HepG2 (cell line): Measurements from ENCODE around the gene NDUFS6. TPM values are rescaled to one million over a fixed set of nuclear protein-coding genes. Genes with fewer than 3 reads are reported as not detected.

Source experiments
- ASH2L ChIP-seq: fragments of 300-600, 200-600 bp; sonication (generic); IDR thresholded peaks from 2 replicates; pipeline ENCODE4 v1.7.0; 2017; ENCODE audit warnings: low read depth, mild to moderate bottlenecking, moderate library complexity, mixed read lengths, low read length; ENCODE audit not compliant: insufficient read length
- polyA plus RNA-seq, 8 experiments: library from polyadenylated mRNA; depleted of rRNA in 3 of 8; stranded (reverse) in 7 of 8; unstranded in 1 of 8; fragments of >200 nt; fragmentation: Illumina TruSeq in 4 of 8; extraction: Trizol in 4 of 8; gene quantifications; 2 replicates each; pipeline versions ENCODE4 v1.2.1 to v1.2.3, GENCODE V29; 2011 to 2016; ENCODE audit warnings: low read depth in 4 of 8, missing spikeins in 1 of 8, mixed read lengths in 1 of 8; ENCODE audit not compliant: insufficient read depth in 1 of 8
- total RNA-seq, 5 experiments: library from RNA; depleted of rRNA; stranded (reverse); fragments of >200 nt; fragmentation: Illumina TruSeq; extraction: Trizol; gene quantifications; 2 replicates each; pipeline ENCODE4 v1.2.3, GENCODE V29; 2016; ENCODE audit warnings: low read depth in 1 of 5
- TF ChIP-seq, protein P1 (sequence below): sonication (generic); formaldehyde crosslinking; IDR thresholded peaks from 2 replicates; pipeline ENCODE4 v1.5.1; 2020; ENCODE audit warnings: mild to moderate bottlenecking, missing genetic modification reagents, moderate library complexity
- TF ChIP-seq, protein P2 (sequence below): sonication (generic); formaldehyde crosslinking; IDR thresholded peaks from 2 replicates; pipeline ENCODE4 v1.4.0; 2020; ENCODE audit warnings: missing genetic modification reagents, mild to moderate bottlenecking, borderline replicate concordance
- TF ChIP-seq, protein P3 (sequence below): fragments of 450-650 bp; IDR thresholded peaks from 2 replicates; pipeline ENCODE4 v1.6.1; 2017

Gene NDUFS6
- total and polyA plus RNA-seq, 2 of the 13 experiments (the other 11 are each of a cell fraction or from before 2014, with no cell fraction given): 23.7 to 50.4 TPM

DNA sequence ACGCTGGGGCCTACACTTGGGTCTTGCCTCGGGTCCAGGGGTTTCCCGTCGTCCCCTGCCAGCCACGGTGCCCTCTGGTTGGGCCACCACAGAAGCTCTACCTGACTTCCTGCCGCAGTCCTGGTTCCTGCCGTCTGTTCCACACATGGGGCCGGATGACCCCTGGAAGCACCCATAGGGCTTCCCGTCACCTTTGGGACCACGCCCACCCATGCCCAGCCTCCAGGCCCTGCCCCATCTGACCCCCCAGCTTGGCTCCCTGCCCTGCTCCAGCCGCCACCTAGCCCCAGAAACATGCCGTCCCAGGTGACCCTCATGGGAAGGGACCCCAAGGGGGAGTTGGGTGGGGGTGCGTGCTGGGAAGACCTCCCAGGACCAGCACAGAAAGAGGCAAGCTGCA, 15.2 kb upstream of the NDUFS6 start (continued):
- TF ChIP-seq, protein P1, sequence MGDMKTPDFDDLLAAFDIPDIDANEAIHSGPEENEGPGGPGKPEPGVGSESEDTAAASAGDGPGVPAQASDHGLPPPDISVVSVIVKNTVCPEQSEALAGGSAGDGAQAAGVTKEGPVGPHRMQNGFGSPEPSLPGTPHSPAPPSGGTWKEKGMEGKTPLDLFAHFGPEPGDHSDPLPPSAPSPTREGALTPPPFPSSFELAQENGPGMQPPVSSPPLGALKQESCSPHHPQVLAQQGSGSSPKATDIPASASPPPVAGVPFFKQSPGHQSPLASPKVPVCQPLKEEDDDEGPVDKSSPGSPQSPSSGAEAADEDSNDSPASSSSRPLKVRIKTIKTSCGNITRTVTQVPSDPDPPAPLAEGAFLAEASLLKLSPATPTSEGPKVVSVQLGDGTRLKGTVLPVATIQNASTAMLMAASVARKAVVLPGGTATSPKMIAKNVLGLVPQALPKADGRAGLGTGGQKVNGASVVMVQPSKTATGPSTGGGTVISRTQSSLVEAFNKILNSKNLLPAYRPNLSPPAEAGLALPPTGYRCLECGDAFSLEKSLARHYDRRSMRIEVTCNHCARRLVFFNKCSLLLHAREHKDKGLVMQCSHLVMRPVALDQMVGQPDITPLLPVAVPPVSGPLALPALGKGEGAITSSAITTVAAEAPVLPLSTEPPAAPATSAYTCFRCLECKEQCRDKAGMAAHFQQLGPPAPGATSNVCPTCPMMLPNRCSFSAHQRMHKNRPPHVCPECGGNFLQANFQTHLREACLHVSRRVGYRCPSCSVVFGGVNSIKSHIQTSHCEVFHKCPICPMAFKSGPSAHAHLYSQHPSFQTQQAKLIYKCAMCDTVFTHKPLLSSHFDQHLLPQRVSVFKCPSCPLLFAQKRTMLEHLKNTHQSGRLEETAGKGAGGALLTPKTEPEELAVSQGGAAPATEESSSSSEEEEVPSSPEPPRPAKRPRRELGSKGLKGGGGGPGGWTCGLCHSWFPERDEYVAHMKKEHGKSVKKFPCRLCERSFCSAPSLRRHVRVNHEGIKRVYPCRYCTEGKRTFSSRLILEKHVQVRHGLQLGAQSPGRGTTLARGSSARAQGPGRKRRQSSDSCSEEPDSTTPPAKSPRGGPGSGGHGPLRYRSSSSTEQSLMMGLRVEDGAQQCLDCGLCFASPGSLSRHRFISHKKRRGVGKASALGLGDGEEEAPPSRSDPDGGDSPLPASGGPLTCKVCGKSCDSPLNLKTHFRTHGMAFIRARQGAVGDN (CRISPR knock-in tag): no peak
- no peak for TF ChIP-seq ASH2L
- TF ChIP-seq, protein P2, sequence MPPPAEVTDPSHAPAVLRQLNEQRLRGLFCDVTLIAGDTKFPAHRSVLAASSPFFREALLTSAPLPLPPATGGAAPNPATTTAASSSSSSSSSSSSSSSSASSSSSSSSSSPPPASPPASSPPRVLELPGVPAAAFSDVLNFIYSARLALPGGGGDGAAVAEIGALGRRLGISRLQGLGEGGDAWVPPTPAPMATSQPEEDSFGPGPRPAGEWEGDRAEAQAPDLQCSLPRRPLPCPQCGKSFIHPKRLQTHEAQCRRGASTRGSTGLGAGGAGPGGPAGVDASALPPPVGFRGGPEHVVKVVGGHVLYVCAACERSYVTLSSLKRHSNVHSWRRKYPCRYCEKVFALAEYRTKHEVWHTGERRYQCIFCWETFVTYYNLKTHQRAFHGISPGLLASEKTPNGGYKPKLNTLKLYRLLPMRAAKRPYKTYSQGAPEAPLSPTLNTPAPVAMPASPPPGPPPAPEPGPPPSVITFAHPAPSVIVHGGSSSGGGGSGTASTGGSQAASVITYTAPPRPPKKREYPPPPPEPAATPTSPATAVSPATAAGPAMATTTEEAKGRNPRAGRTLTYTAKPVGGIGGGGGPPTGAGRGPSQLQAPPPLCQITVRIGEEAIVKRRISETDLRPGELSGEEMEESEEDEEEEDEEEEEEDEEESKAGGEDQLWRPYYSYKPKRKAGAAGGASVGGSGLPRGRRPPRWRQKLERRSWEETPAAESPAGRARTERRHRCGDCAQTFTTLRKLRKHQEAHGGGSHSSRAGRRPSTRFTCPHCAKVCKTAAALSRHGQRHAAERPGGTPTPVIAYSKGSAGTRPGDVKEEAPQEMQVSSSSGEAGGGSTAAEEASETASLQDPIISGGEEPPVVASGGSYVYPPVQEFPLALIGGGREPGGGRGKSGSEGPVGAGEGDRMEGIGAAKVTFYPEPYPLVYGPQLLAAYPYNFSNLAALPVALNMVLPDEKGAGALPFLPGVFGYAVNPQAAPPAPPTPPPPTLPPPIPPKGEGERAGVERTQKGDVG (CRISPR knock-in tag): no peak
- TF ChIP-seq, protein P3, sequence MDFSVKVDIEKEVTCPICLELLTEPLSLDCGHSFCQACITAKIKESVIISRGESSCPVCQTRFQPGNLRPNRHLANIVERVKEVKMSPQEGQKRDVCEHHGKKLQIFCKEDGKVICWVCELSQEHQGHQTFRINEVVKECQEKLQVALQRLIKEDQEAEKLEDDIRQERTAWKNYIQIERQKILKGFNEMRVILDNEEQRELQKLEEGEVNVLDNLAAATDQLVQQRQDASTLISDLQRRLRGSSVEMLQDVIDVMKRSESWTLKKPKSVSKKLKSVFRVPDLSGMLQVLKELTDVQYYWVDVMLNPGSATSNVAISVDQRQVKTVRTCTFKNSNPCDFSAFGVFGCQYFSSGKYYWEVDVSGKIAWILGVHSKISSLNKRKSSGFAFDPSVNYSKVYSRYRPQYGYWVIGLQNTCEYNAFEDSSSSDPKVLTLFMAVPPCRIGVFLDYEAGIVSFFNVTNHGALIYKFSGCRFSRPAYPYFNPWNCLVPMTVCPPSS: no peak
- TF ChIP-seq, all 625 proteins: peak for 0
